Measurements from ENCODE around the gene CTIF. TPM values are rescaled to one million over a fixed set of nuclear protein-coding genes. Genes with fewer than 3 reads are reported as not detected.

Gene CTIF
- total RNA-seq, 1 experiment from 2014 or later = 95.8 TPM

DNA sequence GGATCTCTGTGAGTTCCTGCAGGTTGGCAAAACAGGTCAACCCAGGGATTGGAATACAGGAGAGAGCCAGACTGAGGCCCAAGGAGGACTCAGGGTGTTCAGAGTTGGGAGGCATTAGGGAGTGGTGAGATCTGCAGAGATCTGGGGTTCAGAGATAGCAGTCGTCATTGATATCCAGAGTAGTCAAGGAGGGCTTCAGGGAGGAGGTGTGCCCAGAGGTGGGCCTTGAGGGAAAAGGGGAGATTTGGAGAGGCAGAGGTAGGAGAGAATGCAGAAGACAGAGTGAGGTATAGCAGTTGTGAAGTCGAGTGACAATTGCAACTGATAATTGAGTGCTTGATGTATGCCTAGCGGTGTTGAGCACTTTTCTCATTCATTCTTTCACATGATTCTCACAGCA lies 70.3 kb downstream of the CTIF start:
- Mint-ChIP-seq H3K4me1 (ENCODE audit: insufficient read depth, unreplicated experiment) (peaks cover 5% of the 10 kb centered on the region), H3K27ac (ENCODE audit: low read depth, unreplicated experiment) (no peak overlapping the region), H3K4me3 (ENCODE audit: unreplicated experiment) (no peak overlapping the region), H3K36me3 (ENCODE audit: insufficient read depth, unreplicated experiment) (no peaks in the 10 kb centered on the region), H3K27me3 (ENCODE audit: insufficient read depth, unreplicated experiment) (no peaks in the 10 kb centered on the region), H3K9me3 (ENCODE audit: unreplicated experiment) (no peaks in the 10 kb centered on the region)
- CTCF ChIA-PET = no interaction called here
- TF ChIP-seq, protein P1, sequence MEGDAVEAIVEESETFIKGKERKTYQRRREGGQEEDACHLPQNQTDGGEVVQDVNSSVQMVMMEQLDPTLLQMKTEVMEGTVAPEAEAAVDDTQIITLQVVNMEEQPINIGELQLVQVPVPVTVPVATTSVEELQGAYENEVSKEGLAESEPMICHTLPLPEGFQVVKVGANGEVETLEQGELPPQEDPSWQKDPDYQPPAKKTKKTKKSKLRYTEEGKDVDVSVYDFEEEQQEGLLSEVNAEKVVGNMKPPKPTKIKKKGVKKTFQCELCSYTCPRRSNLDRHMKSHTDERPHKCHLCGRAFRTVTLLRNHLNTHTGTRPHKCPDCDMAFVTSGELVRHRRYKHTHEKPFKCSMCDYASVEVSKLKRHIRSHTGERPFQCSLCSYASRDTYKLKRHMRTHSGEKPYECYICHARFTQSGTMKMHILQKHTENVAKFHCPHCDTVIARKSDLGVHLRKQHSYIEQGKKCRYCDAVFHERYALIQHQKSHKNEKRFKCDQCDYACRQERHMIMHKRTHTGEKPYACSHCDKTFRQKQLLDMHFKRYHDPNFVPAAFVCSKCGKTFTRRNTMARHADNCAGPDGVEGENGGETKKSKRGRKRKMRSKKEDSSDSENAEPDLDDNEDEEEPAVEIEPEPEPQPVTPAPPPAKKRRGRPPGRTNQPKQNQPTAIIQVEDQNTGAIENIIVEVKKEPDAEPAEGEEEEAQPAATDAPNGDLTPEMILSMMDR (IDR thresholded peaks at IDR 0.05; ENCODE audit: unreplicated experiment) = no peak
- POLR2A ChIA-PET = no interaction called here
- intact Hi-C loops (cut with micrococcal nuclease) = no loop called here
- DNase-seq (ENCODE audit: unreplicated experiment) = no peak
- BruUV-seq (replicated peaks) = no TSS peak

DNA sequence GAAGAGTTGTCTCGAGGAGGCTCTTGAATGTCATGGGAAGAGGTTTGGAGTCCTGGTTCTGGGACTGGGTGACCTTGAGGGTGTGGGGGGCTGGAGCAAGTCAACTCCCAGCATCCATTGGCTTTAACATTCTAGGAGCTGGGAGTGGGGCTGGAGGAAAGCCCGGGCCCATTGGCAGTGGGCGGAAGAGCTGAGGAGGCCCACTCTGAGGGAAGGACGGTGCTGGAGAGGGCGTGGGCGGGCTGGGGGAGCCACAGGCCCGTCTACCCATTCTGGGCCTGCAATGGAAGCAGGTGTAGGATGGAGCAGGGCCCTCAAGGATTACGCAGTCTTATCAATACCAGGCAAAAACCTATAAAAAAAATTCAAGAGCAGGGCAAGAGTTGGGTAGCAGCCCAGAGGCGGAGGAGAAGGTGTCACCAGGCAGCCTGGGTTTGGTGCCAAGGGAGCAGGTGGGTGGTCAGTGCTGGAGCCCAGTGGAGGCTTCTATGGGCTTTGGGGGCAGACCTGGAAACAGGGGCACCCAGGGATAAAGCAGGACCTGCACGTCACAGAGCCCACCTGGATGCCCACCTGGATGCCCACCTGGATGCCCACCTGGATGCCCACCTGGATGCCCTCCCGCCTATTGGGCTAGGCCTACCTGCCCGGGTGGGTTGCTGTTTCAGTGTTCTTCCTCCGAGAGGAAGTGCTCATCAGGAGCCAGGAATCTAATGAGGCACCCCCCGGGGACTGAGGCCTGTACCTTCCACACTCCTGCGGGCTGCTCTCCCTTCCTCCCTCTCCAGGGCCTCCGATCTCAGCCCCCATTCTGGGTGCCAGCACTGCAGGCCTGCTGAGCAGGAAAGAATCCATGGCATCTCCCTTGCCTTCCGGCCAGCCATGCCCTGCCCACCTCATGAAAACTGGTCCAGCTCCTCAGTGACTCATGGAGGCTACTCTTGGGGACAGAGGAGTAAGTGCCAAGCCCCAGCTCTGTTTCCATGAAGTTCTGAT lies 71.3 kb downstream of the CTIF start:
- POLR2A ChIA-PET = no interaction called here
- no peaks in the 10 kb centered on the region for H3K9me3 Mint-ChIP-seq (ENCODE audit: unreplicated experiment)
- no peak overlapping the region for H3K27ac Mint-ChIP-seq (ENCODE audit: low read depth, unreplicated experiment)
- CTCF ChIA-PET = interaction anchor here (0.6 to 0.8 kb wide), 3 partner anchors 9 to 500 kb away, joined by 3 read pairs; no protein-coding TSS in a partner anchor
- no peak overlapping the region for H3K4me3 Mint-ChIP-seq (ENCODE audit: unreplicated experiment)
- peaks cover 5% of the 10 kb centered on the region for H3K4me1 Mint-ChIP-seq (ENCODE audit: insufficient read depth, unreplicated experiment)
- H3K27me3 Mint-ChIP-seq (ENCODE audit: insufficient read depth, unreplicated experiment) = no peaks in the 10 kb centered on the region
- intact Hi-C loops (cut with micrococcal nuclease) = no loop called here
- H3K36me3 Mint-ChIP-seq (ENCODE audit: insufficient read depth, unreplicated experiment) = no peaks in the 10 kb centered on the region
- TF ChIP-seq, protein P1 (IDR thresholded peaks at IDR 0.05; ENCODE audit: unreplicated experiment) = no peak
- no TSS peak for BruUV-seq (replicated peaks)
- no peak for DNase-seq (ENCODE audit: unreplicated experiment)

DNA sequence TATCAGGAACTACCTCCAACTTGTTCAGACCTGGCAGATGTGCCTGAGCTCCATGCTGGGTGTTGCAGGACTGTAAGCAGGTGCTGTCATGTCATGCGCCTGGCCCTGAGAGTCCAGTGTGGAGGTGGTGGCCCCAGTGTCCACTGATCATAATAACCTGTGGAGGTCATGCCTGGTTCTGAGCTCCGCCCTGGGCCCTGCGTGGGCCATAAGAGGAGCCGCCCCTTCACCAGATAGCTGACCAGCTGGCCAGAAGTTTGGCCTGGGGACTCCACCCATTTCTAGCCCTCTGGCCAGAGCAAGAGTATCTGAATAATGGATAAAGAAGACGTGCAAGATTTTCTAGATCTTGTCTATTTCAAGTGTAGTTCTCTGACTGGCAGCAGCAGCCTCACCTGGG lies 72.4 kb downstream of the CTIF start:
- Mint-ChIP-seq H3K4me3 (ENCODE audit: unreplicated experiment) (no peak overlapping the region), H3K27ac (ENCODE audit: low read depth, unreplicated experiment) (no peak overlapping the region), H3K36me3 (ENCODE audit: insufficient read depth, unreplicated experiment) (no peaks in the 10 kb centered on the region), H3K27me3 (ENCODE audit: insufficient read depth, unreplicated experiment) (no peaks in the 10 kb centered on the region), H3K9me3 (ENCODE audit: unreplicated experiment) (no peaks in the 10 kb centered on the region), H3K4me1 (ENCODE audit: insufficient read depth, unreplicated experiment) (peaks cover 5% of the 10 kb centered on the region)
- no peak for DNase-seq (ENCODE audit: unreplicated experiment)
- intact Hi-C loops (cut with micrococcal nuclease) = no loop called here
- CTCF ChIA-PET = interaction anchor here (0.8 to 1.2 kb wide), 2 partner anchors 8 to 11 kb away, joined by 3 read pairs; no protein-coding TSS in a partner anchor
- POLR2A ChIA-PET = no interaction called here
- TF ChIP-seq, protein P1 (IDR thresholded peaks at IDR 0.05; ENCODE audit: unreplicated experiment) = no peak
- BruUV-seq (replicated peaks) = no TSS peak

DNA sequence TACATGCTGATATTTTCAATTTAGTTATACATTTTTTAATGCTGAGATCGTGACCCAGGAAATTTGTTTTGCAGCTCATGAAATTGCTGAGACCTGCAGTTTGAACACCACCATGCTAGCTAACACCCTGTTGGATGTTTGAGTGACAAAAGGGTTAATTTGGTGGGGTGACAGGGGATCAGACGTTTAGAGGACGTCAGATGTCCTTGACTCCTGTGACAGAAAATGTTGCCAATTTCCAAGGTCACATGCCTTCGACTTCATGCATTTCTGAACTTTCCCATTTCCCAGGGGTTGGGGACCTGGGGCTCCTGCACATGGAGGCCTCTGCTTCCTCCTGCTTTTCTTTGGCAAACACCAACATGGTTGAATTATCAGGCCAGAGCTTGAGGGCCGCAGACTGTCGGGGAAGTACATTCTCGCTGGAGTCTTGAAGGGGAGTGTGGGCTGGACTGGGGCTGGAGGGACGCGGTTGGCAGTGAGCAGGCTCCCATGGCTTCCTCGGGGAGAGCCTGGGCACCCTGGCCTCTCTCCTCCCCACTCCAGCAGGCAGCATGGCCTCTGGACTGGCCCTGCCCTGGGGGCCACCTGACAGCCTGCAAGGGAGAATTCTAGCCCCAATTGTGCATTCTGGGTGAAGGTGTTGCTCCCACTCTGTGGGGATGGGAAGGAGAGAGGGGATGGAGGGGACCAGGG lies 73.1 kb downstream of the CTIF start:
- no peak for DNase-seq (ENCODE audit: unreplicated experiment)
- intact Hi-C loops (cut with micrococcal nuclease) = no loop called here
- Mint-ChIP-seq H3K27ac (ENCODE audit: low read depth, unreplicated experiment) (no peak overlapping the region), H3K27me3 (ENCODE audit: insufficient read depth, unreplicated experiment) (no peaks in the 10 kb centered on the region), H3K4me1 (ENCODE audit: insufficient read depth, unreplicated experiment) (peaks cover 5% of the 10 kb centered on the region), H3K36me3 (ENCODE audit: insufficient read depth, unreplicated experiment) (no peaks in the 10 kb centered on the region), H3K4me3 (ENCODE audit: unreplicated experiment) (no peak overlapping the region), H3K9me3 (ENCODE audit: unreplicated experiment) (no peaks in the 10 kb centered on the region)
- TF ChIP-seq, protein P1 (IDR thresholded peaks at IDR 0.05; ENCODE audit: unreplicated experiment) = no peak
- POLR2A ChIA-PET = no interaction called here
- CTCF ChIA-PET = interaction anchor here (1.2 kb wide), 1 partner anchor 12 kb away, joined by 3 read pairs; no protein-coding TSS in a partner anchor
- no TSS peak for BruUV-seq (replicated peaks)

Data from MCF 10A (cell line).